GM19372 (cell line): ENCODE measurements around the gene TMEM132D.
A peak's percentile ranks its signal among the peaks of the same experiment; 100 is the strongest.
"Not testable (repeated sequence)": the region's sequence is repeated elsewhere in the genome, so short reads cannot be mapped to it uniquely, and the experiment has no call there.

Experiments used
- ATAC-seq: cut with Tn5 transposase; IDR thresholded peaks from one replicate; pipeline ENCODE4 v1.9.1; 2021; ENCODE audit warnings: mild to moderate bottlenecking, low read depth, moderate library complexity; ENCODE audit not compliant: unreplicated experiment

The TMEM132D gene

DNA sequence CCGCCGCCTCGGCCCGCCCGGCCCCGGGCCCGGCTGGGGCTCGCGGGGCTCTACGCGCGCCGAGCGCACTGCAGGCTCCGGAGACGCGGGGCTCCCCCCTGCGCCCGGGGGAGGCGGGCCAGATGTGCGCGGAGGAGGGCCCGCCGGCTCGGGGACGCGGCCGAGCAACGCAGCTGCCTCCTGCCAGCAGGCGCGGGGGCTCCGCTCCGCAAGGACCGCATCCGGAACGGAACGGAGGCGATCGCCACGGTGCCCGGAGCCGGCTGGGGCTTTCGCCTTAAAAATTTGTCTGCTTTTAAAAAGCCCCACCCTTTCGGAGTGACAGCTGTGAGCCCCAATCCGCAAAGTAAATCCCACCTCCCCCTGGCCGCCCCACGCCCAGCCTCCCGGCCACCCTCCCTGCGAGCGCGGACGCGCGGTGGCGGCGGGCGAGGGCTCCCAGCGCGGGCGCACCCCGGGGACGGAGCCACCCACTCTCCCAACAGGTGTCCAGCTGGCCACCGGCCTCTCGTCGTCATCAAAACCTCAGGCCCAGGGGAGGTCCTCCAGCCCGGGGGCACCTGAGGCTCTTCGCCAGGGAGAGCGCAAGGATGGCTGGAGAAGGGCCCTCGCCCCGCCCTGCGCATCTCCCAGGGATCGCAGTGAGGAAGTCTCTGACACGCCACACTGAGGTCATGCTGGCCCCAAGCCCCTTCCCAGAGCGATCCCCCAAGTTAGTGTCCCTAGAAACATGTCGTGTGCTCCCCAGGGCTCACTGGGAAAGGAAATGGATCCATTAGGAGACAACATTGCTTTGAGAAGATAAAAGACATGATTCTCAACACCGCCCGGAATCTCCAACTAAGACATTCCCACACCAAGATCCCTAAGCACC, at the start of gene TMEM132D:
Gene TMEM132D, minus strand, starts transcription at position 70 of the 874 bp plus-strand sequence.
- no peak for ATAC-seq

DNA sequence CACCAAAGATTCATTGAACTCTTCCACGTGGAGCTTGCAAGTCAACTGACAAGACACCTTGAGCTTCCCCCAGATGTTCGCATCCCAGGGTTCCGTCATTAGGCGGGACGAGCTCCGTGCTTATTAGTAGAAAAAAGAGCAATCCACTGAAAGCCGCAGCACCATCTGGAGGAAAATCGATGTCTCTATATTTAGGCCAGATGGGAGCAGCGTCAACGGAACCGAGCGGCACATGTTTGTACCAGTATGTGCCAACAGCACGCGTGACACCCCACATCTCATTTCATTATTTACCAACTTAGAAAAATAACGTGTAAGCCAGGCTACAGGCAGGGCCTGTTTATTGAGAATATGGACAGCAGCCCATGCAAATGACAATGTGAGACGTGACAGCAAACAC, 45.8 kb upstream of the TMEM132D start:
- ATAC-seq = no peak

DNA sequence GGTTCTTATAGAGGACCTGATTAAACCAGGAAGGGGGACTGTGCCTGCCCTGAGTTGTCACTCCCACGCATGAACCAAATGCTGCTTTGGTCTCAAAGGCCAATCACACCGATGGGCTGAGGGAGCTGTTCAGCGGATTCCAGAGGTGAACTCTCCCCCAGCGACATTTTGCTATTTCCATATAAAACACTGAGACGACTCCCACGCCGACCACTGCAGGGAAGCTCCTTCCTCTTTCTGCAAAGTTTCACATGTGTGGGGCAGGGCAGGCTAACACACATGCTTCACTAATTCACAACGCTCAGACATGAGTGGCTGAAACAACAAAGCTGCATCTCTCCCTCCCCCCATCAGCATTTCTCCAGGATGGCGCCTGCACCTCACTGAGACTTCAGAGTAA, 37.8 kb upstream of the TMEM132D start:
- ATAC-seq = no peak

DNA sequence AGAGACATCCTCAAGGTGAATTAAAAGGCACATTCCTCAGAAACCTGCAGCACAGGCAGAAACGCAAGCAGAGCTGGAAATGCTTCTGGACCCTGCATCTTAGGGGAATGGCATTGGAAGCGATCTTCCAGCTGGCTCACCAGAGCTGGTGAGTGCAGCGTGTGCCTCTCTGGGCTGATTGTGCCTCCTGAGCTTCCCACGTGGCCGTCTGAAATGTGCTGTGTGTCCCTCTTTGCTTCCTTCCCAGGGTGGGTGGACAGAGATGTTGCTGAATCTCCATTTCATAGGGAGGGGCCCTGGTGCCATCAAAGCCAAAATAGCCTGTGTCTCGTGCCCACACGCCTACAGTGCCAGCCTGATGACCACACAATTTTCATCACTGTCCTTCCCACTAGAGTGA, 34.3 kb upstream of the TMEM132D start:
- no peak for ATAC-seq

DNA sequence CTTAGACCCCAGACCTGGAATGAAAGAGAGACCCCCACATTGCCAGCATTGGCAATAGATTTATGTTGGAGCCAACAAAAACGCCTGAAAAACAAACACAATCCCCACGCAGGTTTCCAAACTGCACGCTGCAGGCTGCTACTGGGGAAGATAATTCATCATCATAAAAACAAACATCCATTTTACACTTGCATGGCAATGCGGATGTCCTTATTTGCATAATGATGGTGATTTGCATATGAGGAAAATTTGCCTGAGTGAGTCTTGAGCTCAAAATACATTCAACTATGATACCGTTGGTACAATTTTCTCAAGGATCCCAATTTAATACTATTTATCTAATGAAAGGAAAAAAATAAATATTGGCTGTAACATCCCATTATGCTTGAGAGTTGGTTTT, 33.6 kb upstream of the TMEM132D start:
- no peak for ATAC-seq

DNA sequence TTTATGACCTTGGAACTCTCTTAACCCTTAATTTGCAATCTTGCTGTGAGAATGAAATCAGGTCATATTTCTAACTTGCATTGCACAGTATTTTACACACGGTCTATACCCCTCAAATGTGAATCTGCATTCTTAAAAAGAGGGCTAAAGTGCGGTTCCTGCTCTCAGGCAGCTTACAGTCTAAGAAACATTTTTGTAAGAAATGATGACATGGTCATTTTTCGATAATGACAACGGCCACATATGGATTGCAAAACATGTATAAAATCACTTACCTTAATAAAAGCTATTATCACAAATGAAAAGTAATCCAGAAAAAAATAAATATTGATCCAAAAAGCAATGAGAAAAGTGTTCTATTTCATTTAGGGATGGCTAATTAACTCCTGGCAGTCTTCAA, 24.8 kb upstream of the TMEM132D start:
- no peak for ATAC-seq

DNA sequence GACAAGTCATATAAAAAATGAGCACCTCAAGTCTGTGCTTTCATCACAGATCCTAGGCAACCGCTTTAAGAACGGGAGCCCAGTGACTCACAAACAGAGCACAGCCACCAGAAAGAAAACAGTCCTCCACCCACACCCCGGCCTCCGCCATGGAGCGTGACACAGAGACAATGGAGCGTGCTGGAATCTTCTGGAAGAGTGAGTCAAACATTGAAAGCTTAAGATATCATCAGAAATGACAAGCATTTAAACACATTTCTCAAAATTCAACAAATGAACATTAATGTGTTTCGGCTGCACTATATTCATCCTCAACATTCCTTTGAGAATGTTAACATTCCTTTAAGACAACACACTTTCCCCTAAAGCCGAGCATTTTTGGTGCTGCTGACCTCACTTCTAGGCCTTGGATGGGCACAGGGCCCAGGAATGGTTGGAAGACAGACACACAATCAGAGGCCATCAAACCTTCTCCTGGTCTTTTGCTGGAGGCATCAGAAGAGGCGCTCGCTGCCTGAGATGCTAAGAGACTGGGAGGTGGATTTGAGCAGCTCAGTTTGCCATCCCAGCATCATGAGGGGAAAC, 23.6 kb upstream of the TMEM132D start:
- ATAC-seq = no peak

DNA sequence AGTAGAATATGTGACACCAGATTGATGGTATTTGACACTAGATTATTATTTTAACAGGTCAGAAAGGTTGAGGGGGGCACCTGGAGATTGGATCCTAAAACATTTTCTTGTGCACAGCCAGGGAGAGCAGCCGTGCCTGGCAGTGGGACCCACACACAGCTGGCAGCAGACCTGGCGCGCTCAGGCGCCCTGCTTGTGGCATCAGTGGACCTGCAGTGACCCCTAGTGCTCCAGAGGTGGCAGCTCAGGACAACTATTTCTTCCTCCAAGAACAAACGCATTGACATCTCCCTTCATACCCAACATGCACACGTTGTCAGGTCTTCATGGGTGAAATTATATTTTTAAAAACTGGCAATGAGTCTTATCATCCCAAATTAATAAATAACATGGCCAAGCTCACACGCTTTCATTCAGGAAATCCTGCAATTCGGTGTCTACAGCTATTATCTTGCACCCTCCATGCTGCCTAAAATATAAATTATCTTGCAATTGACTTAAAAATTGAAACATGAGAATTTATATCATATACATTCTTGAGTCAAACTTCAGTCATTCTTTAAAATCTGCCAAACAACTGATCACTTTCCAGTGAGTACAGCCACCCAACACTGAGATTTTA, 7.7 kb upstream of the TMEM132D start:
- ATAC-seq = peak; percentile 65

DNA sequence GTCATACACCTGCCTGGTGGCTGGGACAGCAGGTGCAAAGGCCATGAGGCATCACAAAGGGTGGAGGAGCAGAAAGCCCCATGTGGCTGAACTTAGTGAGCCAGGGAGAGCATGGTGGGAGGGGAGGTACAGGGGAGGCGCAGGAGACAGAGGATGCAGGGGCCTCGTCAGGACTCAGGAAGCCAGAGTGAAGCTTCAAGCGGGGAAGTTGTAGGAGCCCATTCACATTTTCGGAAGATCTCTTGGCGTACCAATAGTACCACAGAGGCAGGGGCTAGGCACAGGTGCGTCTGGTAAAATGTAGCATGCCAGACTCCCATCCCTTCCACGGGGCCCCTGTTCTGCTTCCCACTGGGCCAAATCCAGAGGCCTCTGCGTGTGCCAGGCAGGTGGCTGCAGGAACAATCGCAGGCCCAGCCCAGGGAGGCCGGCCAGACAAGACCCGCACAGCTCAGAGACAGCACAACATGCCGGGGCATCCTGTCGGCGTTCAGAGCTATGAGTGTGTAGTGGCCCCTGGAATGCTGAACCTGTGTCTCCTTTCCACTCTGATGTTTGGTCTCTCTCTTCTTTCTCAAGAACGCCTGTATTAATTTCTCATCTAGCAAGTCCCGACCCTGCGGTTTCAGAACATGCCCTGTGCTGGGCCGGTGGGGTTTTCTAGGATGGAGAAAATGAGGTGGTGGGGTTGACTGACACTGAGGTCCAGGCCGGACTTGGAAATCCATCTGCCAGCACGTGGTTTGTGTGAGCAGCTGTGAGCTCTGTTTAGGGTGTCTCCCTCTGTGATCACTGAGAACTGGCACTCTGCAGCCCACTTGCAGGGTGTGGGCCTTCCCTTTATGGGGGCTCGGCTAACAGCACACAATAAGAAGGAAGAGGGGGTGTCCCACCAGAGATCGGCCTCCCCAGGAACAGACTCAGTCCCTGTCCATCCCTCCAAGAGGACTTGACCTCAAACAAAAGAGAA, 5.5 kb upstream of the TMEM132D start:
- no peak for ATAC-seq

DNA sequence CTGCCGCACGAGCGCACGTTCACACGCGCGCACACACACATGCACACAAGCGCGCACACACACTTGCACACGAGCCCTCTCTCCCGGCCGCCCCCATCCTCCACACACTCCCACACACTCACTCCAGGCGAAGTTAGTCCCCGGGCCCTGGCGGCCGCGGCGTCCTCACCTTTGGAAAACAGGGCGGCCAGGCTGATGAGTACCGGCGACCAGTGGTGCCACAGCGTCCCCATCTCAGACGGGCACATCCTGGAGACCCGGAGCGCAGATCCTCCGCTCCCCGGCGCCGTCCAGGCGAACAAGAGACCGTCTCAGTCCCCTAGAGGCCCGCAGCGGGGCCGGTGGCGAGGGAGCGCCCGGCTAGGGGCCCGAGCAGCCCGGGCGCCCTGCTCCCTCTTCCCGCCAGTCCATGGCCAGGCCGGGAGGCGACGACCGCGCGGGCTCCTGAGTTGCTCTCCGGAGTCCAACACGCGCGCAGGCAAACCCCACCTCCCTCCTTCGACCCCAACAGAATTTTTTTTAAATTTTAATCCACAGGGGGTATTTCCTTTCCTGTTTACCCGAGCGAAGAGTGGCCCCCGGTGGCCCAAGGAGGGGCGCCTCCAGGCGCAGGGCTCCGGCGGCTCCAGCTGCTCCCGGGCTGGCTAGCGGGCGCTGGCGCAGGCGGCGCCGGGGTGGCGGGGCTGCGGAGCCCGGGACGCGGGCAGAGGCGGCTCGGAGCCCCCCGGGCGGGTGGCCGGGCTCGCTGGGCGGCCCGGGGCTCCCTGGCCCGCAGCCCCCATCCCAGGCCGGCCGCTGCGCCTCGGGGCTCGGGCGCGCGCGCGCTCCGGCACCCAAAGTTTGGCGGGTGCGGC, 506 bp downstream of the TMEM132D start:
- no peak for ATAC-seq

DNA sequence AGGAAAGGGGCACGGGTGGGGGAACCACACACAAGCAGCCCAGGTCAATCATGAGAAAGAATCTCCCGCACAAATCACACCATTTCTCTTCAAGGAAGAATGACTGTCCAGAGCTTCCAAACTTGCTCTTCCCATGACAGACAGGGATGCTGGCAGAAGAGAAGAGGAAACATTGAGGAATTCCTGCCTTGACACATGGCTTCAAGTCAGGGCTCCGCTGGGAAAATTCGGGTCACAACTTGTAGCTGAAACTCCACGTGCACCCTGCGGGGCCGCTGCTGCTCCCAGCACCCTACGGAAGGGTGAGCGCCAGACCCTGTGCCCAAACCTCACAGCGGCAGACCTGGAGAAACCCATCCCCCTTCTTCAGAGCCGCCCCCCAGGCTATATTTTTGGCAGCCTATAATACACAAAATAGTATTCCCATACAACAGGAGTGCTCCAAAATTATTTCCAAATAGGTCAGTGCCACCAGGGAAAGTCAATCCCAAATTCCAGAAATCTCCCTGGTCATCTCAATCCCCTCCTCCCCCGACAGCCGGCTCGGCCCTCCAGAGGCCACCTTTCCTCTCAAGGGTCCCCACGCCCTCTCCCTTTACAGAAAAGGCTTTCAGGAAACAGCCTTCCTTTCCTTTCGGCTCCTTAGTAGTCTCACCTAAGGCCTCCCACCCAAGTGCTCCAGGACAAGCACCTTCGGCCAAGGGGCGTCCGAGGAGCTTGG, 1.3 kb downstream of the TMEM132D start:
- ATAC-seq = no peak

DNA sequence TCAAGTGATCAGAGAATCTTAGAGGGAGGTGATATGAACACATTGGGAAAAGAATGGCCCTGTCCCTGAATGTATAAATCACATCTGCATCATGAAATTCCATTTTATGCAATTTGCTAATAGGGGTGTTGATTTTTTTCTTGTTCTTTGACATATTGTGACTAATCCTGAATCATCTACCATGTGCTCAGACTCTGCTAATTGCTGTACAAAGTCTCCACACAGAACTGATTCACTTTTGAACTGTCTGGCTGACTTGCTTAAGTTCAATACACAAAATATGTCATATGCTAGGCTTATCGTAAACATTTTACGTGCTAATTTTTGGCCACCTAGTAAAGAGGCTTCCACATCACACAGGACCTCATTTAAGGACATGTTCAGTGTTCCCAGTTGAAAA, 2.6 kb downstream of the TMEM132D start:
- ATAC-seq = no peak

DNA sequence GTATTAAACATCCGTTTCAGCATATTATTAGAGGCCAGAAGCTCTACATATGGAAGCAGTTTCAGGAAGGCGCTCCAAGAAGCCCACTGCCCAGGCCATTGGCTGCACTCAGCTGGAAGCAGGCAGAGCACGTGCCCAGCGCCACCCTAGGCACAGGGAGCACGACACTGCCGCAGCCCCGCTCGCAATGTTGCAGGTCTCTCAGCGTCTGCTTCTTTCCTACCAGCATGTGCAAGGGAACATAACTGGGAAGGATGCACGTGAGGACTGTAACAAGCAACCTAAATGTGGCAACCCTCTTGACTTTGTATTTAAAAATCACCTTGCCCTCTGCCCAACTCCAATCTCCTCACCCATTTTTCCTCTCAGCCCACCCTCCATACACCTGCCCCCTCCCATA, 3.5 kb downstream of the TMEM132D start:
- no peak for ATAC-seq

DNA sequence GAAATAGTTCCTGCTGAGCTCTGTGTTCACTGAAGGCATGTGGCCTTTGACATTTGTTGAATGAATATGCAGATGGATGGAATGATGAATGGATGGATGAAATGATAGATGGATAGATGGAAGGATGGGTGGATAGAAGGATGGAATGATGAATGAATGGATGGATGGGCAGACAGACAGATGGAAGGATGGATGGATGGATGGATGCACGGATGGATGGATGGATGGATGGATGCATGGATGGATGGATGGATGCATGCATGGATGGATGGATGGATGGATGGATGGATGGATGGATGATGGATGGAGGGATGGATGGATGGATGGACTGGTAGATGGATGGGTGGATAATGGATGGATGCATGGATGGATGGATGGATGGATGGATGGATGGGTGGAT, 4.8 kb downstream of the TMEM132D start:
- not testable (repeated sequence) for ATAC-seq

DNA sequence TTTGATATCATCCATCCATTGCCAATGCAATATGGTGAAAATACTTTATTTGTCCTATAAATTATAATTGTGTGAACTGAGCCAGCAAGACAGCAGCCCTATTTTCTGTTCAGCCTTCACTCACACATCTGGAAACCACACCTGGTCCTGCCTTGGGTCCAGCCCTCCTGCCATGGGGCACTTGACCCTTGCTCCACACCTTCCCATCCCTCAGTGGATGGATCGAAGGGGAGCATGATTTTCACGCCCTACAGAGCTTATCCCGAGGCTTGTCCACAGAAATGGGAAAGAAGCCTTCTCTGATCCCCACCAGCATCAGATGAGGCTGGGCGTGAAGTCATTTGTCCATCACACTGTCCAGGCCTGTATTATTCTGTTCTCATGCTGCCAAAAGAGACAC, 10.1 kb downstream of the TMEM132D start:
- ATAC-seq = no peak

DNA sequence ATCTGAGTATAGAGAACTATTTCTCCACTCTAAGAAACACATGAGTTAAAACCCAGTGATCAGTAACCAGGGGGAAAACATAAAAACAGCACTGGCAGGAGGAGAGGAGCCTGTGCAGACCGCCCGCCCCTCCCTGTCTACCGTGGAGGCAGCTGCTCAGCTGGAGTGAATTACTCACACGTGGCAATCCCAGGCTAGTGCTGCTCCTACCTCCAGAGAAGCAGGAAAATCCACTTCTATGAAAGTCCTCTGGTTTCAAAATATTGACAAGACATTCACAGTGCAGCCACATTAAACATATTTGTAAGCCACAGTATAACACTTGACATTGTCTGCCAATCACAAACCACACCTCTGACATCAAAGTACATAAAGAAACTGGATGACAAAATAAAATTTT, 16.7 kb downstream of the TMEM132D start:
- ATAC-seq = no peak

DNA sequence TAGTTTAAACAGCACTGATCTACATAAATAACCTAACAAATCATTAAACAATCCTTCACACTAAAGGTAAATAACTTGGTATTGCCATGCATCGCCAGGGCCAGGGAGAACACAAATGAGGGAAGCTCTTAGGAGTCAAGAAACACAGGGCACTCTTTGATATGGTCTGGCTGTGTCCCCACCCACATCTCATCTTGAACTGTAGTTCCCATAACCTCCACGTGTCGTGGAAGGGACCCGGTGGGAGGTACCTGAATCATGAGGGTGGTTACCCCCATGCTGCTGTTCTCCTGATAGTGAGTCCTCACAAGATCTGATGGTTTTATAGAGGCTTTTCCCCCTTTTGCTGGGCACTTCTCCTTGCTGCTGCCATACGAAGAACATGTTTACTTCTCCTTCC, 17.3 kb downstream of the TMEM132D start:
- ATAC-seq = no peak

DNA sequence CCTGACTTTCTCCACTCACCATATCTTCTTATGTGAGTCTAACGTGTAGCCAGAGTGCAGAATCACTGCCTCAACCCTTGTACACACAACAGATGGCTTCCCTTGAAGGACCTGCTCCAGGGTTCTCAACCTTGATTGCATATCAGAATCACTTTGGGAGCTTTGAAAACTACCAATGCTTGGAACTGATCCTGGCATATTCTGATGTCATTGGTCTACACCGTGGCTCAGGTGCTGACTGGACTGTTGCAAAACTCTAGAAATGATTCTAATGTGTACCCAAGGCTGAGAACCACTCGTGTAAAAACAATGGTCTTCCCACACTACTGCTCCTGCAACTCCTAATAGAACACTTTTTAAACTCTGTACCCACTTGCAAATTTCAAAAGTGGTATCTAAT, 18.5 kb downstream of the TMEM132D start:
- no peak for ATAC-seq

DNA sequence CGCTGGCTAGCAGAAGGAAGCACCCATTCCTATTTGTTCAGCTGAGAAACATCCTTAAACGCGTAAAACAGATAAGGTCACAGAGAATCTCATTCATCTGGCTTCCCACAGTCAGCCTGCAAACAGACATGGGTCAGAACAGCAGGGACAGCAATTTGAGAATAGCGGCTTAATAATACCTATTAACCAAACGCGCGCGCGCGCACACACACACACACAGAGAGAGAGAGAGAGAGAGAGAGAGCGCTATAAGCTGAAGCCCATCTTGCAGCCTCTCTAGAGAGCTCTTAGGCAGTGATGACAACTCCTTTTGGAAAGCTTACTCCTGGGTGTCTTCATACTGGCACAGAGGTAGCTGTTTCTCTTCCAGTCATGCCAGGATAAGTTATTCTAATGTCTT, 26.4 kb downstream of the TMEM132D start:
- no peak for ATAC-seq
